GM19239 (cell line): ENCODE results near the gene TMEM236.

Source experiments
- DNase-seq: peaks from one replicate; pipeline ENCODE4 v3.0.0; 2011; ENCODE audit warnings: low spot score; ENCODE audit not compliant: insufficient read length
- FAIRE-seq: peaks from 2 replicates; lab custom pipeline; 2011; peaks lifted over from hg19 to GRCh38; lab: Jason Lieb, UNC

TMEM236 gene

GRCh38 chr10:17814973-17815372, 63.0 kb downstream of the TMEM236 start:
- FAIRE-seq: no peak

DNA sequence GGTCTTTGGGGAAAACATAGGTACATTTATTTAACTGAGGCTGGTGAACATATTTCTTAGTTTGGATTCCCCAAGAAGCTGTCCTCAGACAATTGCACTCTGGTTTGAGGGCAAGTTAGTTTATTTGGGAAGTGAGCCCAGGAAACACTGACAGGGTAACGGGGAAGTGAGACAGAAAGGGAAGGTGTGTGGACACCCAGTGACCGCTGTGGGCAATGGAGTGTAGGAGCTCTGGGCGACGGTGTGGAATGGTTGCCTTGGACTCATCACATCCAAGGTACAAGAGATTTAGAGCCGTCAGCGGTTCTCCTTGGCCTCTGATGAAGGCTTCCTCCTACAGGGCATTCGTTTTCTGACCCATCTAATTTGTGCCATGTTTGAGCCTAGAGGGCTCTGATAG, 64.2 kb downstream of the TMEM236 start:
- FAIRE-seq (no peak), DNase-seq (no peak)

More at GRCh38 chr10:17814973-17815372, 63.0 kb downstream of the TMEM236 start:
- DNase-seq: no peak

DNA sequence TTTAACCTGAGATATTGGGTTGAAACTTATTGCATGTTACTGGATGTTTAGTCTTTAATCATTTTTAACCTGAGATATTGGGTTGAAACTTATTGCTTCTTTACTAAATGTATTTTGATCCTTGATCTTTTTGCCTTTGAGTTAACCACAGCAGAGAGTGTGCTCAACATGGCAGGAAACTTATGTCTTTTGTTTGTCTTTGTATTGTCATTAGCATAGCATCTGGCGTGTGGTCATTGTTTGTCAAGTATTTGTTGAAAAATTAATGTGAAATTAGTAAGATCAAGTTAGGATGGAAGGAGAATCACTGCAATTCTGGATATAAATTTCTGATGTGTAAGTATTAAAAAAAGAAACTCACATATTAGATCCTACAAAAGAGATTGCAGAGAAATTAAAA, 65.3 kb downstream of the TMEM236 start:
- FAIRE-seq (no peak), DNase-seq (no peak)

- no peak for DNase-seq
- no peak for FAIRE-seq
Observed at GRCh38 chr10:17817790-17818189, 65.8 kb downstream of the TMEM236 start.

GRCh38 chr10:17819836-17820235, 67.8 kb downstream of the TMEM236 start:
- FAIRE-seq (no peak), DNase-seq (no peak)

- DNase-seq: no peak
- FAIRE-seq: no peak
Observed at GRCh38 chr10:17820943-17821342, 68.9 kb downstream of the TMEM236 start.

DNA sequence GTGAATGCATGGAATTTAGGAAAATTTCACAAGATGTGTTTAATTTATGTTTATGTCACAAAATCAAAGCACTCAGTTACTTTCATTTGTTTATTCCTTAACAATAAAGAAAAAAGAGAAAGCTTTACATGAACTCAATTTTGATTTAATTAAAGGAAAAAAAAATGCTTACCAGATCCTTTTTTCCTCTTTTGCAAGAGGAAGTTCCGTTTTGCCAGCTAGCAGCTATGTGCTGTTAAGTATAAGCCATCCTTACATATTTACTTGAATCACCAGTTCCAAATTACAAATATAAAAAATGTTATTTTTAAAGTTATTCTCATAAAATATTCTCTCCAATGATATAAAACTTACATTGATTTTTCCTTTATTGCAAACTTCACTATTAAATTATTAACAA, 69.9 kb downstream of the TMEM236 start:
- DNase-seq: no peak
- no peak for FAIRE-seq

DNA sequence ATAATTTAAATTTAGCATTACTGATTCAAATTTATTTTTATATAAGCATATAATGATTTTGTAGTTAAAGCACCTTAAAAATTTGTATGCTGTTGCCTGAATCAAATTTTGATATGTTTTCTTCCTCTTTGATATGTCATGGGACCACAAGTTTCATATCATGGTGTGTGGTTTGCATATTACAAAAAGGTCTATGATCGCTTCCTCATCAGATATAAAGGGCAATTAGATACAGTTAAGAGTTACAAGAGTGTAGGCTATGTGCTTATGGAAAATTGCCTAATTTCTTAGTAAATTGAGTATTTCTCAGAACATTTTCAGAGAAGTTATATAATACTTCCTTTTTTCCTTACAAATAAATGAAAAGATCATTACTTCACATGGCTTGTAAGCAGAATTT, 79.3 kb downstream of the TMEM236 start:
- DNase-seq (no peak), FAIRE-seq (no peak)

GRCh38 chr10:17831896-17832295, 79.9 kb downstream of the TMEM236 start:
- no peak for DNase-seq
- no peak for FAIRE-seq

GRCh38 chr10:17833656-17834055, 81.7 kb downstream of the TMEM236 start:
- DNase-seq: no peak
- FAIRE-seq: no peak

GRCh38 chr10:17835688-17836087, 83.7 kb downstream of the TMEM236 start:
- DNase-seq (no peak), FAIRE-seq (no peak)

- no peak for FAIRE-seq
Observed at GRCh38 chr10:17836942-17837341, 84.9 kb downstream of the TMEM236 start.

DNA sequence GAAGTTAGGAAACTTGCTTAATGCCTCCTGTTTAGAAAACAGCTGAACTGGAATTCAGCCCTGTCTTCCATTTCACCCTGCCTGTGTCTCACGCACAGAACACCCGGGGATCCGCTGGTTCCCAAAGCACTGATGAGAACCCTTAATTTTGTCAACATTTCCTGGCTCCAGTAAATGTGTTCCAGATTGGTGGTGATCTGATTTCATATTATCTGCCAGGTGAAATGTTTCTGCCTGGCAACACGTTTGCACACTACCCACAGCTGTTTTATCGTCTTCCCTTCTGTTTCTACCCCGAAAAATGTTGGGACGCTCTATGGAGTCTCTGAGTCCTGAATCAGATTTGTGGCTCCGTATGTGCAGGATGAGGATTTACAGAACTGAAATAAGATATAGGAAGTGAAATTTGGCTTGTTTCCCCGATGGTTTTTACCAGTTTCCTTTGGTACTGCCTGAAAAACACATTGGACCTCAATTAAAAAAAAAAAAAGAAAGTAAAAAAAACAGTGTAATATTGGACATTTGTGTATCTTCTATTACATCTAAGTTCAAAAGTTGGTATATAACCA, 86.2 kb downstream of the TMEM236 start:
- FAIRE-seq (no peak), DNase-seq (no peak)

More at GRCh38 chr10:17836942-17837341, 84.9 kb downstream of the TMEM236 start:
- DNase-seq: no peak

DNA sequence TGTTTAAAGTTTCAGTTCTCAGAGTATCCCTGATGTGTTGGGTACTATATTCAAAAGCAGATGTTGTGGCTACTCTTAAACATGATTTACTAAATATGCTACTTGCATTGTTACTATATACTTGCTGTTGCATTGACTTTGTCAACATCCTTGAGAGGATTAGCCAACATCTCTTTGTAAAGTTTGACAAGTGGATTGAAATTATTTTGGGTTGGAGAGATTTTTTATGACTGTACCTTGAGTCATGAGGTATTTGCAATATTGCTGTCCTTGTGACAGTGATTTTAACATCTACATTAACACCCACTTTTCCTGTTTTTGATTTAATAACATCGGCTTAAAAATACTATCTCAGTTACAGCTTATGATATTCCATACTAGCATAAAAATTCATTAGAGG, 89.0 kb downstream of the TMEM236 start:
- DNase-seq: no peak
- no peak for FAIRE-seq

DNA sequence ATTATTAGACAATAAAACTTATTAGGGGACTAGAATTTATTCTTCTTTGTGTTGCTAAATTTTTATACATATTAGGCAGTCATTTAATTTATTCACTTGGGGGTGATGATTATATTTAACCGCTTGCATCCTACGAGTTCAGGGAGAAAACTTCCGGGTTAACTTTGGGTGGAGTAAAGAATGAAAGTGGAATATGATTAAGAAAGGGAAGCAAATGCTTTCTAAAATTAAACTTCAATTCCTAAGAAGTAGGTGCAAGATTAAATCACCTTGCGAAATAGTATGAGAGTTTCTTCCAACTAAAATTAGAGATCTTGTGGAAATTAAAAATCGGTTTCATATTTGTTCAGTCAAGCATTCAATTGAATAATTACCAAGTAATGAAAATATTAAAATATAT, 90.6 kb downstream of the TMEM236 start:
- FAIRE-seq: no peak

GRCh38 chr10:17847585-17848296, 95.7 kb downstream of the TMEM236 start:
- DNase-seq (no peak), FAIRE-seq (no peak)

More for the DNA sequence above, 90.6 kb downstream of the TMEM236 start:
- DNase-seq: no peak

- DNase-seq: no peak
- no peak for FAIRE-seq
Observed at GRCh38 chr10:17848646-17849045, 96.6 kb downstream of the TMEM236 start.
